Psoas muscle (tissue), 8 donors: ENCODE measurements around the gene KLC3. TPM values are rescaled to one million over a fixed set of nuclear protein-coding genes. Genes with fewer than 3 reads are reported as not detected.
"Not testable (repeated sequence)": the region's sequence is repeated elsewhere in the genome, so short reads cannot be mapped to it uniquely, and the experiment has no call there.

Experiments used
- ATAC-seq, 4 donors: fragments of 200-7000 bp; cut with Tn5 transposase; one replicate each; pipeline ENCODE4 v1.9.1; 2020; ENCODE audit warnings: moderate library complexity in 3 of 4, mild to moderate bottlenecking in 2 of 4
- DNase-seq, 2 donors: peaks; one replicate each; pipeline ENCODE4 v3.0.0-alpha.2; 2020
- H3K27ac ChIP-seq: fragments of 200-600 bp; one replicate; pipeline ENCODE4 v1.8.0; 2022
- H3K27me3 ChIP-seq, 3 donors: fragments of 200-600 bp in 1 of 3; one replicate each; pipeline versions ENCODE4 v1.6.1 to v1.8.0; 2013 to 2022; ENCODE audit warnings: low read length in 2 of 3, mild to moderate bottlenecking in 2 of 3, moderate library complexity in 1 of 3; ENCODE audit not compliant: insufficient read depth in 3 of 3
- H3K36me3 ChIP-seq, 2 donors: fragments of 200-600 bp in 1 of 2; one replicate each; pipeline versions ENCODE4 v1.6.1 to v1.8.0; 2013 to 2022; ENCODE audit warnings: low read depth in 1 of 2, mild to moderate bottlenecking in 1 of 2, moderate library complexity in 1 of 2; ENCODE audit not compliant: insufficient read depth in 1 of 2
- H3K4me1 ChIP-seq: fragments of 200-600 bp; one replicate; pipeline ENCODE4 v1.8.0; 2022
- H3K4me3 ChIP-seq: fragments of 200-600 bp; one replicate; pipeline ENCODE4 v1.8.0; 2022; ENCODE audit warnings: mild to moderate bottlenecking
- H3K9me3 ChIP-seq: fragments of 200-600 bp; one replicate; pipeline ENCODE4 v1.8.0; 2022
- CTCF ChIP-seq: fragments of 200-600 bp; IDR thresholded peaks from one replicate; pipeline ENCODE4 v1.8.0; 2022; ENCODE audit warnings: antibody characterized with exemption
- WGBS, 3 donors: extraction: QIAGEN DNeasy Blood & Tissue Kit; methylation state at CpG; one replicate each; pipeline versions ENCODE4 v1.1.6 to v1.1.7; 2013; 5-methylcytosine and 5-hydroxymethylcytosine counted together
- intact Hi-C, 2 donors: fragments of 100-400 bp; cut with DNase I; formaldehyde crosslinking; loops; one replicate each; pipeline versions ENCODE4 v1.11.0 to v1.14.2; 2022
- polyA plus RNA-seq, 3 donors: library from polyadenylated mRNA; stranded (reverse); fragments of 200-250 nt; gene quantifications; one replicate each; pipeline ENCODE4 v1.2.3, GENCODE V29; 2013
- total RNA-seq, 4 donors: library from RNA; stranded (reverse); fragmentation: NEBNext Ultra II Directional in 2 of 4; extraction: Animal tissue kit (Norgen Biotek cat#: 25700) in 2 of 4; gene quantifications; one replicate each; pipeline versions ENCODE4 v1.2.1 to v1.2.4, GENCODE V29; 2021 to 2023
- donor health status: healthy with polysubstance abuse.
- donor health status: DM: no; HTN: no; CAD: no; lungs with moderate emphysema.
- donor health status: Bipolar disorder and iron deficiency.
- donor health status: healthy.
- donor health status: DM: yes; HTN: yes; CAD: no.
- donor health status: DM: no; HTN: no; CAD: no.
- donor health status: DM: no; HTN: no; CAD: no.
- donor health status: DM: yes; HTN: yes; CAD: no.

The KLC3 gene
- total and polyA plus RNA-seq, 7 donors: 0.03 to 0.27 (median 0.08) TPM; not detected in 3

- H3K27ac ChIP-seq: peak overlapping the region; percentile 97
- 20 to 32% (median 23%) methylated on average over 11 of the region's 11 CpGs for WGBS, 3 donors
- H3K27me3 ChIP-seq: no peaks in the 10 kb centered on the region
- intact Hi-C loops: loop anchor here in 1 of 2 donors (10.0 kb wide), 1 partner anchor 170 kb away; the partner anchor contains the start of genes PPM1N and RTN2
- H3K36me3 ChIP-seq: no peaks in the 10 kb centered on the region
- ATAC-seq (no peak), DNase-seq (no peak)
- H3K4me3 ChIP-seq: peak overlapping the region; percentile 66
- TF ChIP-seq CTCF: no peak
- peaks cover 23% of the 10 kb centered on the region for H3K4me1 ChIP-seq
- H3K9me3 ChIP-seq: no peaks in the 10 kb centered on the region
Observed at GRCh38 chr19:45324349-45324907, 16.1 kb upstream of the KLC3 start.

GRCh38 chr19:45327404-45328143, 13.0 kb upstream of the KLC3 start:
- no peaks in the 10 kb centered on the region for H3K27me3 ChIP-seq
- DNase-seq (no peak), ATAC-seq (no peak)
- 67 to 73% (median 69%) methylated on average over 13 of the region's 13 CpGs for WGBS, 3 donors
- intact Hi-C loops: loop anchor here (5.0 to 10.0 kb wide), 2 partner anchors 167 to 170 kb away; partner anchors contain the start of genes PPM1N (in 2 of the 2) and RTN2 (in 2 of the 2)
- no peaks in the 10 kb centered on the region for H3K9me3 ChIP-seq
- no peak overlapping the region for H3K4me3 ChIP-seq
- H3K27ac ChIP-seq: peak overlapping the region; percentile 70
- H3K4me1 ChIP-seq: peaks cover 11% of the 10 kb centered on the region
- no peaks in the 10 kb centered on the region for H3K36me3 ChIP-seq
- no peak for TF ChIP-seq CTCF

GRCh38 chr19:45331411-45331810, 9.1 kb upstream of the KLC3 start:
- 76 to 81% (median 80%) methylated on average over 7 of the region's 7 CpGs for WGBS, 3 donors
- Histone ChIP-seq H3K27ac (no peak overlapping the region), H3K36me3 (no peaks in the 10 kb centered on the region), H3K27me3 (no peaks in the 10 kb centered on the region), H3K9me3 (no peaks in the 10 kb centered on the region), H3K4me3 (no peak overlapping the region), H3K4me1 (peaks cover 11% of the 10 kb centered on the region)
- ATAC-seq: no peak
- no peak for TF ChIP-seq CTCF
- intact Hi-C loops: loop anchor here (10.0 kb wide), 3 partner anchors 127 to 237 kb away; partner anchors contain the start of gene PPP1R37 (in 1 of the 2)
- no peak for DNase-seq

- Histone ChIP-seq H3K9me3 (no peaks in the 10 kb centered on the region), H3K27ac (no peak overlapping the region), H3K27me3 (no peaks in the 10 kb centered on the region), H3K36me3 (no peaks in the 10 kb centered on the region), H3K4me3 (no peak overlapping the region), H3K4me1 (peaks cover 4% of the 10 kb centered on the region)
- 79 to 85% (median 83%) methylated on average over 10 of the region's 10 CpGs for WGBS, 3 donors
- no peak for ATAC-seq
- intact Hi-C loops: loop anchor here (10.0 kb wide), 3 partner anchors 129 to 239 kb away; partner anchors contain the start of gene PPP1R37 (in 1 of the 2)
- DNase-seq: no peak
- no peak for TF ChIP-seq CTCF
Observed at GRCh38 chr19:45333609-45334303, 6.8 kb upstream of the KLC3 start.

- H3K27ac ChIP-seq, ATAC-seq, H3K36me3 ChIP-seq, DNase-seq, H3K9me3 ChIP-seq, H3K4me3 ChIP-seq, H3K4me1 ChIP-seq: not testable (repeated sequence)
- intact Hi-C loops: loop anchor here (5.0 to 10.0 kb wide), 4 partner anchors 83 to 240 kb away; partner anchors contain the start of genes MARK4 (in 2 of the 2) and PPP1R37 (in 1 of the 2)
- WGBS, 3 donors: 86 to 93% (median 86%) methylated on average over 4 of the region's 4 CpGs
- H3K27me3 ChIP-seq: peaks cover 0 to 11% (median 0%) of the 10 kb centered on the region in 3 donors
Observed at GRCh38 chr19:45334881-45335280, 5.7 kb upstream of the KLC3 start.
